ENCODE results near the gene SLC30A10. TPM values are rescaled to one million over a fixed set of nuclear protein-coding genes. Genes with fewer than 3 reads are reported as not detected.
A peak's percentile ranks its signal among the peaks of the same experiment; 100 is the strongest.
"Not testable (repeated sequence)": the region's sequence is repeated elsewhere in the genome, so short reads cannot be mapped to it uniquely, and the experiment has no call there.

SLC30A10 gene
- total RNA-seq, 2 donors from 2014 or later = not detected

- no peak overlapping the region for H3K27ac ChIP-seq
- no peak overlapping the region for H3K4me3 ChIP-seq
- TF ChIP-seq CTCF (IDR thresholded peaks at IDR 0.05) = no peak
- no peaks in the 10 kb centered on the region for H3K36me3 ChIP-seq
- H3K9me3 ChIP-seq = no peaks in the 10 kb centered on the region
- peak; percentile 26 for DNase-seq (ENCODE audit: low spot score)
- no peaks in the 10 kb centered on the region for H3K27me3 ChIP-seq
- H3K4me1 ChIP-seq = no peaks in the 10 kb centered on the region
These were observed 10.3 kb upstream of the SLC30A10 start for GRCh38 chr1:219938706-219939105.

- not testable (repeated sequence) for H3K27me3 ChIP-seq; DNase-seq (ENCODE audit: low spot score); H3K9me3 ChIP-seq
These were observed 5.4 kb upstream of the SLC30A10 start for GRCh38 chr1:219933763-219934162.

GRCh38 chr1:219931033-219931432 lies 2.7 kb upstream of the SLC30A10 start:
- no peak for DNase-seq (ENCODE audit: low spot score)
- no peak overlapping the region for H3K27ac ChIP-seq
- peaks cover 0 to 11% of the 10 kb centered on the region in 2 donors for H3K4me1 ChIP-seq
- no peak for TF ChIP-seq CTCF (IDR thresholded peaks at IDR 0.05)
- H3K9me3 ChIP-seq = no peaks in the 10 kb centered on the region
- H3K4me3 ChIP-seq = no peak overlapping the region
- peaks cover 0 to 11% of the 10 kb centered on the region in 2 donors for H3K27me3 ChIP-seq
- no peaks in the 10 kb centered on the region for H3K36me3 ChIP-seq

More at GRCh38 chr1:219933763-219934162, 5.4 kb upstream of the SLC30A10 start:
- not testable (repeated sequence) for H3K27ac ChIP-seq, H3K4me3 ChIP-seq, H3K36me3 ChIP-seq, H3K4me1 ChIP-seq

- peaks cover 0 to 11% of the 10 kb centered on the region in 2 donors for H3K27me3 ChIP-seq
- H3K9me3 ChIP-seq = no peaks in the 10 kb centered on the region
- no peaks in the 10 kb centered on the region for H3K36me3 ChIP-seq
- H3K27ac ChIP-seq = no peak overlapping the region
- TF ChIP-seq CTCF (IDR thresholded peaks at IDR 0.05) = no peak
- peaks cover 0 to 11% of the 10 kb centered on the region in 2 donors for H3K4me1 ChIP-seq
- no peak for DNase-seq (ENCODE audit: low spot score)
- peak overlapping the region; percentile 23 to 49 for H3K4me3 ChIP-seq
These were observed 398 bp upstream of the SLC30A10 start for GRCh38 chr1:219928791-219929118.

- no peak for DNase-seq (ENCODE audit: low spot score)
- Histone ChIP-seq H3K4me3 (peak overlapping the region; percentile 23 to 49), H3K27me3 (peaks cover 0 to 11% of the 10 kb centered on the region in 2 donors), H3K9me3 (no peaks in the 10 kb centered on the region), H3K27ac (no peak overlapping the region), H3K4me1 (peaks cover 0 to 11% of the 10 kb centered on the region in 2 donors), H3K36me3 (no peaks in the 10 kb centered on the region)
- no peak for TF ChIP-seq CTCF (IDR thresholded peaks at IDR 0.05)
These were observed 930 bp downstream of the SLC30A10 start for GRCh38 chr1:219927298-219927955.

GRCh38 chr1:219926363-219926998 lies 1.9 kb downstream of the SLC30A10 start:
- Histone ChIP-seq H3K27me3 (peaks cover 0 to 11% of the 10 kb centered on the region in 2 donors), H3K4me1 (peaks cover 0 to 11% of the 10 kb centered on the region in 2 donors), H3K27ac (no peak overlapping the region), H3K9me3 (no peaks in the 10 kb centered on the region), H3K4me3 (no peak overlapping the region), H3K36me3 (no peaks in the 10 kb centered on the region)
- TF ChIP-seq CTCF (IDR thresholded peaks at IDR 0.05) = no peak
- DNase-seq (ENCODE audit: low spot score) = no peak
